K562 (cell line): Measurements from ENCODE around the gene SPHK1. TPM values are rescaled to one million over a fixed set of nuclear protein-coding genes. Genes with fewer than 3 reads are reported as not detected.

ENCODE experiments used
- ATF7 ChIP-seq: fragments of 450-650 bp; IDR thresholded peaks from 2 replicates; pipeline ENCODE4 v1.7.1; 2014; ENCODE audit warnings: mild to moderate bottlenecking, moderate library complexity
- BHLHE40 ChIP-seq: IDR thresholded peaks from 2 replicates; pipeline ENCODE4 v1.6.1; 2011; ENCODE audit warnings: low read length, improper control_type of control experiment
- BRD9 ChIP-seq: fragments of 450-650 bp; IDR thresholded peaks from 2 replicates; pipeline ENCODE4 v1.6.1; 2018; ENCODE audit warnings: low read depth; ENCODE audit not compliant: partially characterized antibody
- CBX5 ChIP-seq: IDR thresholded peaks from 2 replicates; pipeline ENCODE4 v1.6.1; 2014; ENCODE audit warnings: low read depth, borderline replicate concordance
- ELF1 ChIP-seq: fragments of 200-800 bp; sonication (Bioruptor generic); IDR thresholded peaks from 2 replicates; pipeline ENCODE4 v1.6.1; 2016; ENCODE audit warnings: missing genetic modification characterization, missing compliant biosample characterization
- RB1 ChIP-seq: fragments of 450-650 bp; IDR thresholded peaks from 2 replicates; pipeline ENCODE4 v1.6.1; 2017; ENCODE audit warnings: low read depth, mild to moderate bottlenecking
- RBM39 ChIP-seq: fragments of 200-400 bp; formaldehyde crosslinking; optimal IDR thresholded peaks from 2 replicates; pipeline ENCODE3; 2018; ENCODE audit warnings: low read depth, low read length
- USF2 ChIP-seq: sonication (generic); formaldehyde crosslinking; IDR thresholded peaks from 2 replicates; pipeline ENCODE4 v1.5.0; 2020; ENCODE audit warnings: missing genetic modification reagents
- ZBTB9 ChIP-seq: fragments of 450-650 bp; formaldehyde crosslinking; IDR thresholded peaks from 2 replicates; pipeline ENCODE4 v1.4.0; 2020; ENCODE audit warnings: mild to moderate bottlenecking, moderate library complexity
- polyA plus RNA-seq, 8 experiments: library from polyadenylated mRNA; depleted of rRNA in 4 of 8; stranded (reverse) in 5 of 8; unstranded in 3 of 8; fragments of >200 nt; fragmentation: Nextera tagmentation in 2 of 8; fragmentation: Illumina TruSeq in 1 of 8; extraction: Ambion mirVana in 2 of 8; extraction: Trizol in 1 of 8; gene quantifications; 2 replicates each; pipeline versions ENCODE4 v1.2.1 to v1.2.3, GENCODE V29; 2011 to 2014; ENCODE audit warnings: inconsistent platforms in 1 of 8, missing spikeins in 1 of 8
- total RNA-seq, 7 experiments: library from RNA; depleted of rRNA in 6 of 7; stranded (reverse); fragments of >200 nt in 6 of 7; fragmentation: Illumina TruSeq in 2 of 7; extraction: Trizol in 2 of 7; gene quantifications; 2 replicates each; pipeline versions ENCODE4 v1.2.1 to v1.2.3, GENCODE V29; 2011 to 2021; ENCODE audit warnings: low replicate concordance in 1 of 7
- TF ChIP-seq, protein P1 (sequence below), 2 experiments: fragments of 450-650 bp; IDR thresholded peaks; 2 replicates each; pipeline ENCODE4 v1.6.1; 2016; ENCODE audit warnings: mild to moderate bottlenecking in 2 of 2, borderline replicate concordance in 1 of 2, low read depth in 1 of 2, moderate library complexity in 1 of 2
- TF ChIP-seq, protein P2 (sequence below): sonication (generic); formaldehyde crosslinking; IDR thresholded peaks from 2 replicates; pipeline ENCODE4 v1.8.0; 2022; ENCODE audit warnings: mild to moderate bottlenecking, missing genetic modification reagents

The SPHK1 gene
- total and polyA plus RNA-seq, 9 of the 15 experiments (the other 6 are each of a cell fraction or from before 2014, with no cell fraction given): 0.21 to 60.3 (median 14.5) TPM

- TF ChIP-seq, protein P1, sequence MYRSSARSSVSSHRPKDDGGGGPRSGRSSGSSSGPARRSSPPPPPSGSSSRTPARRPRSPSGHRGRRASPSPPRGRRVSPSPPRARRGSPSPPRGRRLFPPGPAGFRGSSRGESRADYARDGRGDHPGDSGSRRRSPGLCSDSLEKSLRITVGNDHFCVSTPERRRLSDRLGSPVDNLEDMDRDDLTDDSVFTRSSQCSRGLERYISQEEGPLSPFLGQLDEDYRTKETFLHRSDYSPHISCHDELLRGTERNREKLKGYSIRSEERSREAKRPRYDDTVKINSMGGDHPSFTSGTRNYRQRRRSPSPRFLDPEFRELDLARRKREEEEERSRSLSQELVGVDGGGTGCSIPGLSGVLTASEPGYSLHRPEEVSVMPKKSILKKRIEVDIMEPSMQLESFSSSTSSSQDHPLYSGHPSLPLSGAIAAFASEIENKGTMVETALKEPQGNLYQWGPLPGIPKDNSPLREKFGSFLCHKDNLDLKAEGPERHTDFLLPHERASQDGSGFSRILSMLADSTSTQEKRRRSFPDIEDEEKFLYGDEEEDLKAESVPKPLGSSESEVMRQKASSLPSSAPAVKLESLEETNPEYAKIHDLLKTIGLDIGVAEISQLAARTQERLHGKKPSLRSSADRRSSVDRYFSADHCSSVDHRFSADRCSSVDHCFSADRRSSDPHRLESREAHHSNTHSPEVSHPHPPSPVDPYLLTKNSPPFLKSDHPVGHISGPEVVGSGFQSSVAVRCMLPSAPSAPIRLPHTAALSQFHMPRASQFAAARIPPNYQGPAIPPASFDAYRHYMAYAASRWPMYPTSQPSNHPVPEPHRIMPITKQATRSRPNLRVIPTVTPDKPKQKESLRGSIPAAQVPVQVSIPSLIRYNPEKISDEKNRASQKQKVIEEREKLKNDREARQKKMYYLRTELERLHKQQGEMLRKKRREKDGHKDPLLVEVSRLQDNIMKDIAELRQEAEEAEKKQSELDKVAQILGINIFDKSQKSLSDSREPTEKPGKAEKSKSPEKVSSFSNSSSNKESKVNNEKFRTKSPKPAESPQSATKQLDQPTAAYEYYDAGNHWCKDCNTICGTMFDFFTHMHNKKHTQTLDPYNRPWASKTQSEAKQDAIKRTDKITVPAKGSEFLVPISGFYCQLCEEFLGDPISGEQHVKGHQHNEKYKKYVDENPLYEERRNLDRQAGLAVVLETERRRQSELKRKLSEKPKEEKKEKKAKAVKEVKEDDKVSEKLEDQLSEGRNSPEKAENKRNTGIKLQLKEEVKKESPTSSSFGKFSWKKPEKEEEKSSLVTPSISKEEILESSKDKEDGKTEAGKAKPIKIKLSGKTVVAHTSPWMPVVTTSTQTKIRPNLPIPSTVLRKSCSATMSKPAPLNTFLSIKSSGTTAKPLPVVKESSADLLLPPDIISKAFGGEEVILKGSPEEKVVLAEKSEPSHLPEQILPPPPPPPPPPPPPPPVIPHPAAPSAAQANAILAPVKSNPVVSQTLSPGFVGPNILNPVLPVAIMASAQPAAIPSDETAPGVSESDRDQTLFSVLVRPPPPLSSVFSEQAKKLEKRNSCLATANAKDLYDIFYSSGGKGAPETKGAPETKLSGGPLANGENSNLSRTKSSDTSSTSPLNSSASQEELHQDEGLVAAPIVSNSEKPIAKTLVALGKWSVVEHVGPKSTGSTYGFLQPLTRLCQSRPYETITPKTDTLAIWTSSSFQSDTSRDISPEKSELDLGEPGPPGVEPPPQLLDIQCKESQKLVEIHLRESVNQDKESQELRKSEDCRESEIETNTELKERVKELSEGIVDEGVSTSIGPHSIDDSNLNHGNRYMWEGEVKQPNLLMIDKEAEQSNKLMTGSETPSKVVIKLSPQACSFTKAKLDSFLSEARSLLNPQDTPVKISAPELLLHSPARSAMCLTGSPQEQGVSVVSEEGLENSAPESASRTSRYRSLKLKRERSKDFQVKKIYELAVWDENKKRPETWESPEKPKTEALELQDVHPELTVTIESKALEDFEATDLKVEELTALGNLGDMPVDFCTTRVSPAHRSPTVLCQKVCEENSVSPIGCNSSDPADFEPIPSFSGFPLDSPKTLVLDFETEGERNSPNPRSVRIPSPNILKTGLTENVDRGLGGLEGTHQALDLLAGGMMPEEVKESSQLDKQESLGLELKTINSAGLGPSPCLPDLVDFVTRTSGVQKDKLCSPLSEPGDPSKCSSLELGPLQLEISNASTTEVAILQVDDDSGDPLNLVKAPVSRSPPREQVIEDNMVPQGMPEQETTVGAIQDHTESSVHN (IDR thresholded peaks at IDR 0.05; ENCODE audit: borderline replicate concordance in 1 of 2, low read depth in 1 of 2): peak in 1 of 2 experiments; percentile 97; a peak in 2 of 4 replicates
- TF ChIP-seq ELF1 (tag) (no peak), USF2 (CRISPR knock-in tag) (peak; percentile 84), RBM39 (no peak), CBX5 (no peak), BHLHE40 (peak; percentile 100), RB1 (peak; percentile 84), ATF7 (peak; percentile 86), ZBTB9 (CRISPR knock-in tag) (peak; percentile 97), BRD9 (no peak)
- TF ChIP-seq, protein P2, sequence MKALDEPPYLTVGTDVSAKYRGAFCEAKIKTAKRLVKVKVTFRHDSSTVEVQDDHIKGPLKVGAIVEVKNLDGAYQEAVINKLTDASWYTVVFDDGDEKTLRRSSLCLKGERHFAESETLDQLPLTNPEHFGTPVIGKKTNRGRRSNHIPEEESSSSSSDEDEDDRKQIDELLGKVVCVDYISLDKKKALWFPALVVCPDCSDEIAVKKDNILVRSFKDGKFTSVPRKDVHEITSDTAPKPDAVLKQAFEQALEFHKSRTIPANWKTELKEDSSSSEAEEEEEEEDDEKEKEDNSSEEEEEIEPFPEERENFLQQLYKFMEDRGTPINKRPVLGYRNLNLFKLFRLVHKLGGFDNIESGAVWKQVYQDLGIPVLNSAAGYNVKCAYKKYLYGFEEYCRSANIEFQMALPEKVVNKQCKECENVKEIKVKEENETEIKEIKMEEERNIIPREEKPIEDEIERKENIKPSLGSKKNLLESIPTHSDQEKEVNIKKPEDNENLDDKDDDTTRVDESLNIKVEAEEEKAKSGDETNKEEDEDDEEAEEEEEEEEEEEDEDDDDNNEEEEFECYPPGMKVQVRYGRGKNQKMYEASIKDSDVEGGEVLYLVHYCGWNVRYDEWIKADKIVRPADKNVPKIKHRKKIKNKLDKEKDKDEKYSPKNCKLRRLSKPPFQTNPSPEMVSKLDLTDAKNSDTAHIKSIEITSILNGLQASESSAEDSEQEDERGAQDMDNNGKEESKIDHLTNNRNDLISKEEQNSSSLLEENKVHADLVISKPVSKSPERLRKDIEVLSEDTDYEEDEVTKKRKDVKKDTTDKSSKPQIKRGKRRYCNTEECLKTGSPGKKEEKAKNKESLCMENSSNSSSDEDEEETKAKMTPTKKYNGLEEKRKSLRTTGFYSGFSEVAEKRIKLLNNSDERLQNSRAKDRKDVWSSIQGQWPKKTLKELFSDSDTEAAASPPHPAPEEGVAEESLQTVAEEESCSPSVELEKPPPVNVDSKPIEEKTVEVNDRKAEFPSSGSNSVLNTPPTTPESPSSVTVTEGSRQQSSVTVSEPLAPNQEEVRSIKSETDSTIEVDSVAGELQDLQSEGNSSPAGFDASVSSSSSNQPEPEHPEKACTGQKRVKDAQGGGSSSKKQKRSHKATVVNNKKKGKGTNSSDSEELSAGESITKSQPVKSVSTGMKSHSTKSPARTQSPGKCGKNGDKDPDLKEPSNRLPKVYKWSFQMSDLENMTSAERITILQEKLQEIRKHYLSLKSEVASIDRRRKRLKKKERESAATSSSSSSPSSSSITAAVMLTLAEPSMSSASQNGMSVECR (CRISPR knock-in tag): 0 out of 2 replicates have a peak, but pooled peaks have one; percentile 44
Measured at GRCh38 chr17:76405967-76406647, 21.7 kb downstream of the SPHK1 start (continued).
